Measurements from ENCODE around the gene KIF25. TPM values are rescaled to one million over a fixed set of nuclear protein-coding genes. Genes with fewer than 3 reads are reported as not detected.

Gene KIF25
- total RNA-seq, 1 experiment from 2014 or later, result not detected

DNA sequence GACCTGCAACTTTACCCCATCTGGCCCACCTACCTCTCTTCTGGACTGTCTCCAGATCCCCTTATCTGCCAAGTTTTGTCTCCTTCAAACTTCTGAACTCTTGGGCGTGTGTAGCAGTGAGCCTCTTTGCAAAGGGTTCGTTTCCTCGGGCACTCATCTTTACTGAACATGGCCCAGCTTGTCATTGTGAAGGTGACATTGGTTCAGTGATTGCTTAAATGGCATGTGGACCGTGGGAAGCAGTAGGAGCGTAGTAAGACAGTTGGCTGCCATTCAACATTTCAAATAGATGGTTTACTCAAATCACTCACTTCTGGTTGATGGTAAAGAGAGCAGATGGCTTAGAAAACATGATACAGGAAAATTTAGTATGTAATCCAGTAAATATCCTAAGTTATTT is 34.8 kb upstream of the KIF25 start:
- Histone ChIP-seq H2AFZ (no peak overlapping the region), H3K4me3 (no peak overlapping the region), H3K27ac (no peak overlapping the region), H3K9me2 (ENCODE audit: insufficient read depth) (no peaks in the 10 kb centered on the region), H3K9me3 (ENCODE audit: insufficient read depth, low read depth) (no peaks in the 10 kb centered on the region), H3K4me2 (no peak overlapping the region), H3F3A (ENCODE audit: insufficient read depth, low read depth) (no peaks in the 10 kb centered on the region), H4K20me1 (ENCODE audit: insufficient read depth) (no peaks in the 10 kb centered on the region), H3K27me3 (ENCODE audit: insufficient read depth, low read depth) (no peaks in the 10 kb centered on the region), H3K4me1 (replicated peaks; ENCODE audit: insufficient read depth) (0 out of 2 replicates have a peak, but pooled peaks cover 4% of the 10 kb centered on the region), H3K79me2 (ENCODE audit: low read depth) (no peaks in the 10 kb centered on the region), H3K36me3 (ENCODE audit: low read depth) (peaks cover 14% of the 10 kb centered on the region)
- ChIA-PET POLR2A (ENCODE audit: unreplicated experiment) (no interaction called here), CTCF (no interaction called here)
- DNase-seq, result no peak
- intact Hi-C loops (cut with micrococcal nuclease; ENCODE audit: unreplicated experiment), result no loop called here
- TF ChIP-seq, protein P1, sequence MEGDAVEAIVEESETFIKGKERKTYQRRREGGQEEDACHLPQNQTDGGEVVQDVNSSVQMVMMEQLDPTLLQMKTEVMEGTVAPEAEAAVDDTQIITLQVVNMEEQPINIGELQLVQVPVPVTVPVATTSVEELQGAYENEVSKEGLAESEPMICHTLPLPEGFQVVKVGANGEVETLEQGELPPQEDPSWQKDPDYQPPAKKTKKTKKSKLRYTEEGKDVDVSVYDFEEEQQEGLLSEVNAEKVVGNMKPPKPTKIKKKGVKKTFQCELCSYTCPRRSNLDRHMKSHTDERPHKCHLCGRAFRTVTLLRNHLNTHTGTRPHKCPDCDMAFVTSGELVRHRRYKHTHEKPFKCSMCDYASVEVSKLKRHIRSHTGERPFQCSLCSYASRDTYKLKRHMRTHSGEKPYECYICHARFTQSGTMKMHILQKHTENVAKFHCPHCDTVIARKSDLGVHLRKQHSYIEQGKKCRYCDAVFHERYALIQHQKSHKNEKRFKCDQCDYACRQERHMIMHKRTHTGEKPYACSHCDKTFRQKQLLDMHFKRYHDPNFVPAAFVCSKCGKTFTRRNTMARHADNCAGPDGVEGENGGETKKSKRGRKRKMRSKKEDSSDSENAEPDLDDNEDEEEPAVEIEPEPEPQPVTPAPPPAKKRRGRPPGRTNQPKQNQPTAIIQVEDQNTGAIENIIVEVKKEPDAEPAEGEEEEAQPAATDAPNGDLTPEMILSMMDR (conservative IDR thresholded peaks at IDR 0.05), result no peak
- no peak for TF ChIP-seq EZH2 (IDR thresholded peaks at IDR 0.05; ENCODE audit: low read depth)
- no TSS peak for BruUV-seq (replicated peaks)

DNA sequence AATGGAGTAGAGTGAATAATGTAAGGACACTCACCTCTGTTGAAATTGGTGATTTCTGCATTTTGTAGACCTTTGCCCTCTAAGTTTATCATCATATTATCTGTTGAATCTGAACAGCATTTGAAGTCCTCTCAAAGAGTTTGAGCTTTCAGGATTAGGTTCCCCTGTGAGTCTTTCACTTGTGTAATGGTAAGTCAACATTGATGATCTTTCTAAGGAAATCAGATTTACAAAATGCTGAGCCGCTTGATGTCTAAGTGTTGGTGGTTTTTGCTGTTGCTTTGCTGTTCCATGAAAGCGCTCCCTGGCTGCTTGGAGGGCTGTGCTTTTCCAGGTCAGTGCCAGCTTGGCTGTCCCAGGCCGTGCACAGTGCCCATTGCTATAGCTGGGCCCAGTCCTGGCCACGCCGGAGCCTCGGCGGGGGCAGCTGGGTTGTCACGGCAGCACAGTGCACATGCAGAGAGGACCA is 33.8 kb upstream of the KIF25 start:
- no peaks in the 10 kb centered on the region for H3K79me2 ChIP-seq (ENCODE audit: low read depth)
- no peaks in the 10 kb centered on the region for H3K9me2 ChIP-seq (ENCODE audit: insufficient read depth)
- no peaks in the 10 kb centered on the region for H3K27me3 ChIP-seq (ENCODE audit: insufficient read depth, low read depth)
- no peak for DNase-seq
- H3K36me3 ChIP-seq (ENCODE audit: low read depth), result peaks cover 8% of the 10 kb centered on the region; the same call in 1 of the 2 replicates
- intact Hi-C loops (cut with micrococcal nuclease; ENCODE audit: unreplicated experiment), result no loop called here
- no peaks in the 10 kb centered on the region for H3K9me3 ChIP-seq (ENCODE audit: insufficient read depth, low read depth)
- H3K4me1 ChIP-seq (replicated peaks; ENCODE audit: insufficient read depth), result no peaks in the 10 kb centered on the region
- H2AFZ ChIP-seq, result no peak overlapping the region
- no peaks in the 10 kb centered on the region for H4K20me1 ChIP-seq (ENCODE audit: insufficient read depth)
- no peak overlapping the region for H3K4me3 ChIP-seq
- no peak overlapping the region for H3K27ac ChIP-seq
- BruUV-seq (replicated peaks), result no TSS peak
- no peak for TF ChIP-seq EZH2 (IDR thresholded peaks at IDR 0.05; ENCODE audit: low read depth)
- TF ChIP-seq, protein P1 (conservative IDR thresholded peaks at IDR 0.05), result no peak
- H3K4me2 ChIP-seq, result no peak overlapping the region
- ChIA-PET CTCF (no interaction called here), POLR2A (ENCODE audit: unreplicated experiment) (no interaction called here)
- no peaks in the 10 kb centered on the region for H3F3A ChIP-seq (ENCODE audit: insufficient read depth, low read depth)

DNA sequence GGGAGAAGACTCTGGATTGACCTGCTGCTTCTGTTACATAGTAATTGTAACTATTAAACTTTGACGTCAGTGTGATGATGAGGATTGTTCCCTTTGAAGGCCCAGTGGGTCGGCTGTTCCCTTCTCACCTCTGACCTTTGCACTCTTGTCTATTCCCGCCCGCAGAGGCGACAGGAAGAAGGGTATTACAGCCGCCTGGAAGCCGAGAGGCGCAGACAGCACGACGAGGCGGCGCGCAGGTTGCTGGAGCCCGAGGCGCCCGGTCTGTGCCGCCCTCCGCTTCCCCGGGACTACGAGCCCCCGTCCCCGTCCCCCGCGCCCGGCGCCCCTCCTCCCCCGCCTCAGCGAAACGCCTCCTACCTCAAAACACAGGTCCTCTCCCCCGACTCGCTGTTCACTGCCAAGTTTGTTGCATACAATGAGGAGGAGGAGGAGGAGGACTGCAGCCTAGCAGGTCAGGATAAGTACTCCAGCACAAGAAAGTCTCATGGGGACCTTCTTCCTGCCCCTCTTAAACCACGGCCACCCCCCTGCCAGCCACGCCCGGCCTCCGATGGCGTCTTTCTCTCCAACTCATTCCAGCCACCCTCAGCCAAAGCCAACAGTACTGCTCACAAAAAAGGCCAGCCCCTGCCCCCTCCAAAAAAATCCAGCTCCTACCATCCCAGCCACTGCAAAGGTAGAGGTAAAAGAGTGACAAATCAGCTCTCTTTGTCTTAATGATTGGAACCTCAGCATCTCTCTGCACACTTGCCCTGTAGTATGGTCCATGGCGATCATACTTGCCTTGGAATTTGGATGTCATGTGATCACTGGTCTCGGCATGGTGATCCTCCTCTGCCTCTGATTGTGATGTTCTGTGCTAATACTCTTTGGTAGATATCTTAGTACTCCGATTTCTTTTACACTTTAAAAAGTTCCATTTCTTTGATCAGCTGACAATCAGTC is 31.6 kb upstream of the KIF25 start:
- Histone ChIP-seq H3K4me2 (no peak overlapping the region), H3K9me2 (ENCODE audit: insufficient read depth) (no peaks in the 10 kb centered on the region), H3K27ac (no peak overlapping the region), H3K9me3 (ENCODE audit: insufficient read depth, low read depth) (no peaks in the 10 kb centered on the region), H3K4me1 (replicated peaks; ENCODE audit: insufficient read depth) (no peaks in the 10 kb centered on the region), H4K20me1 (ENCODE audit: insufficient read depth) (no peaks in the 10 kb centered on the region), H3K79me2 (ENCODE audit: low read depth) (no peaks in the 10 kb centered on the region), H2AFZ (no peak overlapping the region), H3K27me3 (ENCODE audit: insufficient read depth, low read depth) (no peaks in the 10 kb centered on the region), H3K4me3 (no peak overlapping the region), H3F3A (ENCODE audit: insufficient read depth, low read depth) (no peaks in the 10 kb centered on the region), H3K36me3 (ENCODE audit: low read depth) (peaks cover 14% of the 10 kb centered on the region; the same call in 1 of the 2 replicates)
- POLR2A ChIA-PET (ENCODE audit: unreplicated experiment), result no interaction called here
- BruUV-seq (replicated peaks), result no TSS peak
- DNase-seq, result no peak
- intact Hi-C loops (cut with micrococcal nuclease; ENCODE audit: unreplicated experiment), result no loop called here
- CTCF ChIA-PET, result no interaction called here
- no peak for TF ChIP-seq EZH2 (IDR thresholded peaks at IDR 0.05; ENCODE audit: low read depth)
- TF ChIP-seq, protein P1 (conservative IDR thresholded peaks at IDR 0.05), result no peak
